ENCODE results near the gene FOLR3. TPM values are rescaled to one million over a fixed set of nuclear protein-coding genes. Genes with fewer than 3 reads are reported as not detected.
A peak's percentile ranks its signal among the peaks of the same experiment; 100 is the strongest.

The FOLR3 gene
- polyA plus RNA-seq, 1 of the 3 experiments (the other 2 are of a cell fraction): not detected

GRCh38 chr11:72112978-72113808 lies 22.3 kb upstream of the FOLR3 start:
- peaks cover 2 to 5% of the 10 kb centered on the region in 2 experiments for H3K36me3 ChIP-seq (replicated peaks in 1 of 2; ENCODE audit: control insufficient read depth in 1 of 2, insufficient read depth in 2 of 2, low read length in 1 of 2)
- 72% methylated on average over 9 of the region's 9 CpGs for WGBS (ENCODE audit: low lambda C conversion rate)
- TF ChIP-seq POLR2AphosphoS5 (IDR thresholded peaks at IDR 0.05; ENCODE audit: low read depth, low read length) (no peak), USF1 (IDR thresholded peaks at IDR 0.05; ENCODE audit: borderline replicate concordance, low read depth) (no peak), MXI1 (IDR thresholded peaks at IDR 0.05; ENCODE audit: low read depth, low read length) (no peak)
- peaks cover 6 to 16% of the 10 kb centered on the region in 2 experiments; a peak in 3 of 4 replicates for H3K4me1 ChIP-seq (ENCODE audit: control insufficient read depth in 1 of 2, insufficient read depth in 2 of 2, low read depth in 1 of 2, low read length in 1 of 2)
- peak overlapping the region; percentile 63 for H2AFZ ChIP-seq (ENCODE audit: low read depth)
- H3K79me2 ChIP-seq (ENCODE audit: insufficient read depth): no peaks in the 10 kb centered on the region
- peak overlapping the region; percentile 96 to 99 for H3K27ac ChIP-seq (ENCODE audit: low read depth in 2 of 2, low read length in 1 of 2)
- peak overlapping the region; percentile 79 for H3K4me2 ChIP-seq
- CTCF ChIA-PET: interaction anchor here (1.2 to 3.4 kb wide), 5 partner anchors 30 to 317 kb away, joined by 3 to 16 read pairs (median 4); no protein-coding TSS in a partner anchor
- peak overlapping the region; percentile 71 to 77 for H3K4me3 ChIP-seq (ENCODE audit: low read depth in 2 of 2, low read length in 1 of 2)
- no peak for DNase-seq
- H4K20me1 ChIP-seq (ENCODE audit: insufficient read depth): no peaks in the 10 kb centered on the region
- no peaks in the 10 kb centered on the region for H3K9me2 ChIP-seq
- H3K9me3 ChIP-seq: no peaks in the 10 kb centered on the region
- peak overlapping the region; percentile 93 for H3K9ac ChIP-seq
- H3F3A ChIP-seq (replicated peaks; ENCODE audit: insufficient read depth): peaks cover 3% of the 10 kb centered on the region
- H3K27me3 ChIP-seq (ENCODE audit: insufficient read depth): no peaks in the 10 kb centered on the region
- POLR2A ChIA-PET: interaction anchor here (0.6 to 2.2 kb wide), 11 partner anchors 10 to 301 kb away, joined by 3 to 11 read pairs (median 4); partner anchors contain the start of genes LAMTOR1, PHOX2A, RNF121 and XNDC1N

GRCh38 chr11:72114570-72114969 lies 21.0 kb upstream of the FOLR3 start:
- Histone ChIP-seq H4K20me1 (ENCODE audit: insufficient read depth) (no peaks in the 10 kb centered on the region), H3K9me3 (no peaks in the 10 kb centered on the region), H3F3A (replicated peaks; ENCODE audit: insufficient read depth) (peaks cover 3% of the 10 kb centered on the region), H3K27ac (ENCODE audit: low read depth in 2 of 2, low read length in 1 of 2) (no peak overlapping the region), H3K4me3 (ENCODE audit: low read depth in 2 of 2, low read length in 1 of 2) (no peak overlapping the region), H3K79me2 (ENCODE audit: insufficient read depth) (no peaks in the 10 kb centered on the region), H3K27me3 (ENCODE audit: insufficient read depth) (no peaks in the 10 kb centered on the region), H3K4me1 (ENCODE audit: control insufficient read depth in 1 of 2, insufficient read depth in 2 of 2, low read depth in 1 of 2, low read length in 1 of 2) (peaks cover 6 to 16% of the 10 kb centered on the region in 2 experiments; a peak in 3 of 4 replicates), H2AFZ (ENCODE audit: low read depth) (no peak overlapping the region), H3K9me2 (no peaks in the 10 kb centered on the region), H3K4me2 (no peak overlapping the region), H3K36me3 (replicated peaks in 1 of 2; ENCODE audit: control insufficient read depth in 1 of 2, insufficient read depth in 2 of 2, low read length in 1 of 2) (peaks cover 0 to 5% of the 10 kb centered on the region in 2 experiments), H3K9ac (no peak overlapping the region)
- ChIA-PET POLR2A (no interaction called here), CTCF (interaction anchor here (2.0 to 3.1 kb wide), 2 partner anchors 29 to 90 kb away, joined by 6 to 11 read pairs; no protein-coding TSS in a partner anchor)
- DNase-seq: no peak
- 94% methylated on average over 1 of the region's 1 CpG for WGBS (ENCODE audit: low lambda C conversion rate)
- TF ChIP-seq POLR2AphosphoS5 (IDR thresholded peaks at IDR 0.05; ENCODE audit: low read depth, low read length) (no peak), YY1 (IDR thresholded peaks at IDR 0.05; ENCODE audit: low read depth) (no peak), GABPA (IDR thresholded peaks at IDR 0.05; ENCODE audit: low read depth) (no peak), CHD2 (IDR thresholded peaks at IDR 0.05; ENCODE audit: low read length, partially characterized antibody) (no peak), MXI1 (IDR thresholded peaks at IDR 0.05; ENCODE audit: low read depth, low read length) (no peak), GATA2 (CRISPR knock-in tag; IDR thresholded peaks at IDR 0.05) (no peak), TAF1 (IDR thresholded peaks at IDR 0.05; ENCODE audit: borderline replicate concordance, low read depth, low read length) (no peak), USF2 (IDR thresholded peaks at IDR 0.05; ENCODE audit: borderline replicate concordance, low read depth, low read length) (no peak), RXRA (IDR thresholded peaks at IDR 0.05; ENCODE audit: borderline replicate concordance, low read depth) (no peak), ELF1 (IDR thresholded peaks at IDR 0.05) (no peak), USF1 (IDR thresholded peaks at IDR 0.05; ENCODE audit: borderline replicate concordance, low read depth) (no peak), SIN3A (IDR thresholded peaks at IDR 0.05; ENCODE audit: borderline replicate concordance, low read depth, low read length) (no peak)

All from SK-N-SH (cell line).